ENCODE data around the gene SEMA6D. TPM values are rescaled to one million over a fixed set of nuclear protein-coding genes. Genes with fewer than 3 reads are reported as not detected.

SEMA6D gene
- total RNA-seq, 4 donors from 2014 or later = 9.3 to 17.7 (median 14.3) TPM

DNA sequence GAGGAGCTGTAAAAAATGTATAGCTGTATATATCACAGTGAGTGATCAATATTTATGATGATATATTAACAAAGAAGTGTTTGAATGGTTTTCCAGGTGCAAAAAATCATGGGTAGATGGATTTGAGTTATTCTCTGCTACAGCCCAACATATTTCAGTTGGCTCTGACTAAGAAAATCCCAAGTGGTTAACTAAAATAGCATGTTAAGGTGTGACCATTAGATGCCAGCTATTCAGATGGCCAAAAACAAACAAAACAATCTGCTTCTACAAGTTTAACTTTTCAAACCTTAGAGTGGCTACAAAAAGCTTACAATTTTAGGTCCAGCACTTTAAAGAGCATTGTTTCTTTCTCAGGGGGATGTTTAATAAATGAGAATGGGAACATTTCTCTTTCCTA, 67.5 kb downstream of the SEMA6D start:
- intact Hi-C loops (cut with DNase I) = no loop called here
- Histone ChIP-seq H3K9me3 (no peaks in the 10 kb centered on the region), H3K27ac (peak overlapping the region in 2 of 3 donors; percentile 34 to 46), H3K4me1 (peaks cover 21 to 27% of the 10 kb centered on the region in 2 donors), H3K36me3 (no peaks in the 10 kb centered on the region), H3K27me3 (no peaks in the 10 kb centered on the region), H3K4me3 (replicated peaks in 1 of 3) (no peak overlapping the region)
- no peak for DNase-seq
- TF ChIP-seq POLR2A (IDR thresholded peaks at IDR 0.05) = no peak
- TF ChIP-seq, protein P1, sequence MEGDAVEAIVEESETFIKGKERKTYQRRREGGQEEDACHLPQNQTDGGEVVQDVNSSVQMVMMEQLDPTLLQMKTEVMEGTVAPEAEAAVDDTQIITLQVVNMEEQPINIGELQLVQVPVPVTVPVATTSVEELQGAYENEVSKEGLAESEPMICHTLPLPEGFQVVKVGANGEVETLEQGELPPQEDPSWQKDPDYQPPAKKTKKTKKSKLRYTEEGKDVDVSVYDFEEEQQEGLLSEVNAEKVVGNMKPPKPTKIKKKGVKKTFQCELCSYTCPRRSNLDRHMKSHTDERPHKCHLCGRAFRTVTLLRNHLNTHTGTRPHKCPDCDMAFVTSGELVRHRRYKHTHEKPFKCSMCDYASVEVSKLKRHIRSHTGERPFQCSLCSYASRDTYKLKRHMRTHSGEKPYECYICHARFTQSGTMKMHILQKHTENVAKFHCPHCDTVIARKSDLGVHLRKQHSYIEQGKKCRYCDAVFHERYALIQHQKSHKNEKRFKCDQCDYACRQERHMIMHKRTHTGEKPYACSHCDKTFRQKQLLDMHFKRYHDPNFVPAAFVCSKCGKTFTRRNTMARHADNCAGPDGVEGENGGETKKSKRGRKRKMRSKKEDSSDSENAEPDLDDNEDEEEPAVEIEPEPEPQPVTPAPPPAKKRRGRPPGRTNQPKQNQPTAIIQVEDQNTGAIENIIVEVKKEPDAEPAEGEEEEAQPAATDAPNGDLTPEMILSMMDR (IDR thresholded peaks at IDR 0.05) = no peak

DNA sequence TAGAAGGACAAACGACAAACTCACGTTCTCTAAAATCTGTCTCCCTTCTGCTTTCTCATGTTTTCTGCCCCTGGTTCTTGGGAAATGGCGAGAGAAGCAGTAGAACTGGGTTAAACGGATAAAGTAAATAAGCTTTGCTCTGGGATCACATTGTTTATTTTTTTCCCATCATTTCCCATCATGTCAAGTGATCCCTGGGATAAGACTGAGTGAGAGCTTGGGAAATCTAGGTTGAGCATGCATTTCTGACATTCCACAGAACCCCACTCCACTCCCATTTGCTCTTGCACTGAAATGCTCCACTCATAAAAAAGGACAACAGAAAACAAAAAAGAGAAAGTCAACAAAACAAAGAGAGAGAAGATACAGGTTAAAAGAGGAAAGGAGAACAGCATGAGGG, 69.1 kb downstream of the SEMA6D start:
- Histone ChIP-seq H3K9me3 (no peaks in the 10 kb centered on the region), H3K4me1 (peaks cover 13 to 18% of the 10 kb centered on the region in 2 donors), H3K4me3 (replicated peaks in 1 of 3) (no peak overlapping the region), H3K27ac (no peak overlapping the region), H3K36me3 (no peaks in the 10 kb centered on the region), H3K27me3 (no peaks in the 10 kb centered on the region)
- intact Hi-C loops (cut with DNase I) = no loop called here
- no peak for DNase-seq
- no peak for TF ChIP-seq POLR2A (IDR thresholded peaks at IDR 0.05)
- TF ChIP-seq, protein P1 (IDR thresholded peaks at IDR 0.05) = no peak
- 92 to 93% methylated on average over 4 of the region's 4 CpGs for WGBS, 2 donors

DNA sequence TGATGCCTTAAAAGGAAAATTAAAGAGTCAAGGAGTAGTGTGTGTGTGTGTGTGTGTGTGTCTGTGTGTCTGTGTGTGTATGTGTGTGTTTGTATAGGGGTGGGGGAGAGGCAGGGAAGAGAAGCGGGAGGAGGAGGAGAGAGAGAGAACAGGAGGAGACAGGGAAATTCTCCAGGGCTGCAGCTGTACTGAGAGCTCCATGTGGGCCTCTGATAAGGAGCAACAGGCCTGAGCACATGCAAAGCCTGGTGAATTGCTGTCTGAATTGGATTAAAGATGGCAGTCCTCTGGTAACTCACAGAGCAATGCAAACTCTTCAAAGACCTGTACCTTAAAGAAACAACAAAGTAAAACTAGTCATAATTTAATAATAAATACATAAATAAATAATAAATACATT, 70.6 kb downstream of the SEMA6D start:
- no peak for DNase-seq

DNA sequence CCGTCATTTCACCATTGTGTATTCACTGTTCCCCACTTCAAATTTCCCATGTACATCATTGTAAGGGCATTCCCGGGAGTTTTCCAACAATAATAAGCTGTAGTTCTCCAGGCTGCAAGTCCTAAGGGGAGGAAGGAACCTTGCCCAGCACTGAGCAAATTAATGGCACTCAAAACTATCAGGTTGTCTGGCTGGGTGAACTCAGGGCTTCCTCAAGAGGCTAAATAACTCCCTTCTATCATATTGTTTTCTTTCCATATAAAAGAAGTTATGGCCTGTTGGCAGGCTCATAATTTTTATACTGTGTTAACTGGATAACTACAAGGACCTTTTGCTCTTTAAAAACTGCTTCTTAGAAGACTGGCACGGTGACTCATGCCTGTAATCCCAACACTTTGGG, 71.4 kb downstream of the SEMA6D start:
- Histone ChIP-seq H3K27me3 (no peaks in the 10 kb centered on the region), H3K27ac (no peak overlapping the region), H3K9me3 (no peaks in the 10 kb centered on the region), H3K4me1 (peaks cover 11 to 16% of the 10 kb centered on the region in 2 donors), H3K4me3 (replicated peaks in 1 of 3) (no peak overlapping the region), H3K36me3 (no peaks in the 10 kb centered on the region)
- intact Hi-C loops (cut with DNase I) = no loop called here
- 31 to 32% methylated on average over 3 of the region's 3 CpGs for WGBS, 2 donors
- DNase-seq = no peak
- no peak for TF ChIP-seq POLR2A (IDR thresholded peaks at IDR 0.05)
- TF ChIP-seq, protein P1 (IDR thresholded peaks at IDR 0.05) = no peak

More for the DNA sequence above, 70.6 kb downstream of the SEMA6D start:
- Histone ChIP-seq H3K4me3 (replicated peaks in 1 of 3) (no peak overlapping the region), H3K27me3 (no peaks in the 10 kb centered on the region), H3K9me3 (no peaks in the 10 kb centered on the region), H3K27ac (no peak overlapping the region), H3K4me1 (peaks cover 11 to 16% of the 10 kb centered on the region in 2 donors), H3K36me3 (no peaks in the 10 kb centered on the region)
- intact Hi-C loops (cut with DNase I) = no loop called here
- 95 to 98% methylated on average over 1 of the region's 1 CpG for WGBS, 2 donors
- TF ChIP-seq, protein P1 (IDR thresholded peaks at IDR 0.05) = no peak
- TF ChIP-seq POLR2A (IDR thresholded peaks at IDR 0.05) = no peak

DNA sequence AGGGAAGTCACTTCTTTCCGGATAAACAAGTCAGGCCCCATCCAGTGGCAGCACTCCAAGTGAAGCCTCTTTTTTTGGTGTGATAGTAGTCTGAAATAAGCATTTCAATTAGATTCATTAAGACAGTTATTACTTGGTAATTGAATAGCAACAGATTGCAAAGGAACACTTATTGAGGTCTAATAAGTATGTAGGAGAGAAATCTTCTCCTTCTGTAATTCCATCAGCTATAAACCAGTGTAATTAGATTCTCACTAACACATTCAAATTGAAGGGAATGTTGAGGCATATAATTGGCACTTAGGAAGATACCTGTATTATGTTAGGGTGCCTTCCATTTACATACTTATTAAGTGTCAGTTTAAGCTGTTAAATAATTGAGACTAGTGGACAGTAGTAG, 73.9 kb downstream of the SEMA6D start:
- 76 to 85% methylated on average over 1 of the region's 1 CpG for WGBS, 2 donors
- H3K4me3 ChIP-seq (replicated peaks in 1 of 3) = no peak overlapping the region
- TF ChIP-seq, protein P1 (IDR thresholded peaks at IDR 0.05) = no peak
- TF ChIP-seq POLR2A (IDR thresholded peaks at IDR 0.05) = no peak
- no peak for DNase-seq
- no peak overlapping the region for H3K27ac ChIP-seq
- no peaks in the 10 kb centered on the region for H3K9me3 ChIP-seq
- intact Hi-C loops (cut with DNase I) = no loop called here
- no peaks in the 10 kb centered on the region for H3K36me3 ChIP-seq
- H3K27me3 ChIP-seq = no peaks in the 10 kb centered on the region
- H3K4me1 ChIP-seq = peaks cover 4 to 12% of the 10 kb centered on the region in 2 donors
